ENCODE measurements around the gene DAO.

DAO gene

GRCh38 chr12:108928695-108929094 is 48.8 kb downstream of the DAO start:
- no peak for DNase-seq

DNA sequence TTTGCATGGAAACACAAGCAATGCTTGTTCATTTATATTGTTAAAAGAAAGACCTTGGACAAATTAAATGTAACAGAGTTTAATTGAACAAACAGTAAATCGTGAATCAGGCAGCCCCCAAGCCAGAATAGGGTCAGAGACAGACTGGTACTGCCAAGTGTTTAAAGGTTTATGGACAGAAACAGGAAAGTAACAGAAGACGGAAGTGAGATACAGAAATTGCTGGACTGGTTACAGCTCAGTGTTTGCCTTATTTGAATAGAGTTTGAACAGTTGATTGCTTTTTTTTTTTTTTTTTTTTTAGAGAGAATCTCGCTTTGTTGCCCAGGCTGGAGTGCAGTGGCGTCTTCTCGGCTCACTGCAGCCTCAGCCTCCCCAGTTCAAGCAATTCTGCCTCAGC is 50.3 kb downstream of the DAO start:
- no peak for DNase-seq

GRCh38 chr12:108930756-108931155 is 50.9 kb downstream of the DAO start:
- no peak for DNase-seq

DNA sequence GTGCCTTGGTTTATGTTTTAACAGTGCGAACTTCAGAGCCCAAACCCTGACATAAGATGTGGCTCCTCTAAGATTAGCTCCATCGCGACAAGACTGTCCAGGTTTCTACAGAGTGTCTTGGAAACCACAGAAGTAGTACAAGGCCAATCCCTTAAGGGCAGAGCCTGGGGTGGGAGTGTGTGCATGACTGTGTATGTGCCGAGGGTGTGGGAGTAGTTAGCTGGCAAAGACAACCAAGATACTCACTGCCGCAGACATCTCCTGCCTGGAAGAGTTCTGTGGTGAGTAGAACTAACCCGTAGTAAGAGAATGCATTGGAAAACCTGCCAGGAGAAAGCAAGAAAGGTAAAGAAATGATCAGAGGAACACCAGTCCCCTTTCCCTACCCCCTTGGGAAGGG is 54.1 kb downstream of the DAO start:
- no peak for DNase-seq

- DNase-seq = no peak
These were observed 55.4 kb downstream of the DAO start for GRCh38 chr12:108935159-108935763.

DNA sequence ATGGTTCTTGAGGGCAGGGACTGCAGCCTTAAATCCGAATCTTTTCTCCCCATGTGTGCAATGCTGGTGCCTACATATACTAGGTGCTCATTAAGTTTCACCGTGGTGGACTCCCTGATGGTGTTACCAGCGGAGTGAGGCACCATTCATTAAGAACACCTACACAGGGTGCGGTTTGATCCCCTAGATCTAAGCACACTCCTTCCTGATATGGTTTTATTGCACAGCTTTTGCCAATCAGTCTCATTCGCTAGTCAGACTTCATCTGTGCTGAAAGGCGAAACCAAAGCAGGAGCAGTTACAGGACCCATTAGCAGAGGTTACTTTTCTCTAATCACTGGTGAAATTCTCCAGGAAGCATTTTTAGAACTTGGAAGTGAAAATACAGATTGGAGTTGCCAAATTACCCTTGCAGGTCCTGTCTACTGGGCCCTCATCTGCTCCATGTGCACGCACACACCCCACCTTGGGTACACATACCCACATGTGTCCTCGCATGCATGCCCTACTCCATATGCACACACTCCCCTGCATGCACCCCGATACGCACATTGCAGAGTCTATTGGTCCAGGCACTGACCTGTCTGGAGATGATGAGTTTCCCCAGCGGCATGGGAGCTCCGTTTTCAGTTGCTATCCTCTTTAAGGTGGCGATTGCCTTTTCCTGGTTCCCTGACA is 58.5 kb downstream of the DAO start:
- DNase-seq = no peak

DNA sequence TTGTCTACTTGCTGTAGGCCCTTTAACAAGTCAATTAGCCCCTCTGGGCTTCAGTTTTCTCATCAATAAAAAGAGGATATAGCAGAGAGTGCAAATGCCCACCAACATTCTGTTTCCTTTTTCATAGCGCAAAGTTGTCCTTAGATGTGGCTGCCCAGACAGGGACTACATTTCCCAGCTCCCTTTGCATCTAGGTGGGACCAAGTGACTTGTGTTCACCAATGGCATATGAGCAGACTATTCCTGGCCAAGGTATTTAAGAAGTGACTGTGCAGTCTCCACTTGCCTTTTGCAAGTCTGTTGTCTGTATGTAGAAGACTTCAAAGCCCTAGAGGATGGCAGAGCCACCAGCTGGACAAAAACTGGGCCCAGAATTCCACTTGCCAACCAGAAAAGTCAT is 59.7 kb downstream of the DAO start:
- no peak for DNase-seq

DNA sequence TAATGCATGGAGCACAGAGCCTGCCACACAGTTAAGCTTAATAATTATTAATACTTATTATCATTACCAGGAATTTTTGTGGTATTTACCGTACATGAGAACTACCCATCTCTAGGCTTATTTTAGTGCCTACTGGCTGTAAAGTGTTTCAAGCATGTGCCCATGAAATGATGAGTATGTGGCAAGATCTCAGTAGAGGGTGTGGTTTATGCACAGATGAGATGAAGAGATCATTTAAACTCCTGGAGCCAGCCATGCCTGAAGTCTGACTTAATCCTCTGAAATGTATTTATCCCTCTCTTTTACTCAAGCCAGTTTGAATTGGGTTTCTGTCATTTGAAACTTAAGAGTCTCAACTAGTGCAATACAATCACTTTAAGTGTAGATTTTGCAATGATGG is 60.2 kb downstream of the DAO start:
- no peak for DNase-seq

- no peak for DNase-seq
These were observed 67.2 kb downstream of the DAO start for GRCh38 chr12:108947097-108947496.

GRCh38 chr12:108948367-108948766 is 68.5 kb downstream of the DAO start:
- DNase-seq = no peak

GRCh38 chr12:108949976-108950375 is 70.1 kb downstream of the DAO start:
- DNase-seq = no peak

Data from NCI-H1417 treated with DMSO at 0.1 percent for 48 hours (cell line).